ENCODE data around the gene TRAF3.

GRCh38 chr14:102927346-102927877 is 150.2 kb downstream of the TRAF3 start:
- TF ChIP-seq CEBPB (IDR thresholded peaks at IDR 0.05) (no peak), MAX (IDR thresholded peaks at IDR 0.05) (peak; percentile 65; the same call in 1 of the 2 replicates), YY1 (IDR thresholded peaks at IDR 0.05; ENCODE audit: low read depth) (no peak)
